ENCODE data around the gene ESRRG.
"Not testable (repeated sequence)": the region's sequence is repeated elsewhere in the genome, so short reads cannot be mapped to it uniquely, and the experiment has no call there.

ESRRG gene

DNA sequence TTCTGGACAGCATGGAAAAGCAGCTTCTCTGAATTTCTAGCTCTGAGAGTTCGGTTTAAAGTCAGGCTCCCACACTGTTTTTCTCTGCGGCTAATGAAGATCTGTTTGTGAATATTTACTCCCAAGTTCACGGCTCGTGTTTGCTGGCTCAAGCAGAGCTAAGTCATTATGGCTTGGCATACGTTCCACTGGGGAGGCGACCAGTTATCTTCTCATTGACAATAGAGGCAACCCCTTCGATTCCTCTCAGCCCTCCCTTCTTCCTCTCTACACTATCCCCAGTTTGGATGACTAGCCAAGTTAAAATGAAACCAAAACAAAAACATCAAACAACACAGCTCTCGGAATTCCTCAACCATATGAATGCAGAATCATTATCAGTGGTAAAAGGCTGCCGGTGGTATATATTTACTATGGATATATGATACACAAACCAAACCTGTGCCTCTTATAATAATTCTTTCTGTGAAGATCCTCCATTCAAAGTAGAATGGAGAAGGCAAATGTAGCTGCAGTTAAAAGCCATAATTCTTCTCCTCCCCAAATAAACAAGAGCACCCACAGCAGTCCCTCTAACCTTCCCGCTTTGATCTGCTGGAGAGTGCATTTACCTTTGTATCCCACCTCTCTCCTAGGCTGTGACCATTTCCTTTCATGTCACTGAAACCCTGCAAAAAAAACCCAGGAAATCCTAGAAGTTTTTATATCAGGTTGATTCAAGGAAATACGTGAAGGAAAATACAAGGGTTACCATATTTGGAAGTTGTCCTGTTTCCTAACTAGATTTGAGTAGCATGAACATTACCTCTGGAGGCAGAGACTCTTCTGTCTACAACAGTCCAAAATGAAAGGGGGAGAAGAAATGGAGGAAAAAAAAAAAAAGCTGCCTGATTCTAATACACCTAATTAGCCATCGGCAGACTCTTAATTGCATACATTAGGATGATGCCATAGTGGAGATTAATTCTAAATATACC, 191.7 kb downstream of the ESRRG start:
- Histone ChIP-seq H2AFZ (ENCODE audit: low read length) (peak overlapping the region; percentile 46), H3K4me3 (ENCODE audit: low read length) (peak overlapping the region; percentile 10), H3K79me2 (ENCODE audit: low read length) (no peaks in the 10 kb centered on the region), H3K4me2 (ENCODE audit: low read depth, low read length) (peak overlapping the region; percentile 37), H3F3A (ENCODE audit: insufficient read depth, low read length) (peaks cover 12% of the 10 kb centered on the region), H3K27me3 (replicated peaks; ENCODE audit: insufficient read depth, low read length) (no peaks in the 10 kb centered on the region), H3K9ac (ENCODE audit: low read length) (no peak overlapping the region), H3K9me2 (replicated peaks; ENCODE audit: insufficient read depth, low read length) (no peaks in the 10 kb centered on the region), H3K36me3 (replicated peaks; ENCODE audit: insufficient read depth, low read length) (no peaks in the 10 kb centered on the region), H4K20me1 (ENCODE audit: insufficient read depth, low read length) (no peaks in the 10 kb centered on the region), H3K9me3 (replicated peaks; ENCODE audit: insufficient read depth, low read length) (no peaks in the 10 kb centered on the region), H3K4me1 (ENCODE audit: low read length) (peaks cover 55% of the 10 kb centered on the region), H3K27ac (ENCODE audit: low read length) (no peak overlapping the region)
- TF ChIP-seq EZH2 (optimal IDR thresholded peaks at IDR 0.05; ENCODE audit: low read depth, low read length) = no peak
- no peak for TF ChIP-seq EZH2phosphoT487 (IDR thresholded peaks at IDR 0.05; ENCODE audit: low read length)
- DNase-seq = peak; percentile 41

DNA sequence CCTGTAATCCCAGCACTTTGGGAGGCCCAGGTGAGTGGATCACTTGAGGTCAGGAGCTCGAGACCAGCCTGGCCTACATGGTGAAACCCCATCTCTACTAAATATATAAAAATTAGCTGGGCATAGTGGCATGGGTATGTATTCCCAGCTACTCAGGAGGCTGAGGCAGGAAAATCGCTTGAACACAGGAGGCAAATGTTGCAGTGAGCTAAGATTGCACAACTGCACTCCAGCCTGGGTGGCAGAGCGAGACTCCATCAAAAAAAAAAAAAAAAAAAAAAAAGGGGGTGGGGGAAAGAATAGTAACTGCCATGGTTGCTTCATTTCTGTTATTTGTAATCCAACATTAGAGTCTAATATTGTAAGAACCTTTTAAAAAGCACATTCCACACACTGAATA, 193.4 kb downstream of the ESRRG start:
- not testable (repeated sequence) for H3K27me3 ChIP-seq (replicated peaks; ENCODE audit: insufficient read depth, low read length); H3K4me3 ChIP-seq (ENCODE audit: low read length); H3K9me2 ChIP-seq (replicated peaks; ENCODE audit: insufficient read depth, low read length); H3K9ac ChIP-seq (ENCODE audit: low read length); H2AFZ ChIP-seq (ENCODE audit: low read length); H3K27ac ChIP-seq (ENCODE audit: low read length); H4K20me1 ChIP-seq (ENCODE audit: insufficient read depth, low read length); H3K9me3 ChIP-seq (replicated peaks; ENCODE audit: insufficient read depth, low read length); H3K79me2 ChIP-seq (ENCODE audit: low read length); H3K36me3 ChIP-seq (replicated peaks; ENCODE audit: insufficient read depth, low read length); DNase-seq; H3K4me2 ChIP-seq (ENCODE audit: low read depth, low read length)
- Histone ChIP-seq H3F3A (ENCODE audit: insufficient read depth, low read length) (peaks cover 12% of the 10 kb centered on the region), H3K4me1 (ENCODE audit: low read length) (peaks cover 60% of the 10 kb centered on the region)

DNA sequence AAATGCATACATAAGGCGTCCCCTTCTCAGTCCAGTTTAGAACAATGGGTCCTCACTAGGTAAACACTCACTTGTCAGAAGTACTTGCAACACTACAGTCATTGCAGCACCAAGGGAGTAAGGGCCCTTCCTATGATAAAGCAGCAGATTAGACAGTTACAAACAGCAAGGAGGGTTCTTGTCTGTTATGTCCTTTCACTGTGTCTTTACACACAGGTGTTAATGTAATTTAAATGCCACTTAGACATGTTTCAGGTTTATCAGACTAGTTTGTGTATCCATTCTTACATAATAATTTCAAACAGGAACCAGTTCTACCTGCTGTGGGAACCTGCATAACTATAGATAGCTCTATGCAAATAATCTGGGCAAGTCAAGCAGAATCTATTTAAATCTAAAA, 194.4 kb downstream of the ESRRG start:
- TF ChIP-seq EZH2 (optimal IDR thresholded peaks at IDR 0.05; ENCODE audit: low read depth, low read length) (no peak), EZH2phosphoT487 (IDR thresholded peaks at IDR 0.05; ENCODE audit: low read length) (no peak)
- TF ChIP-seq, protein P1, sequence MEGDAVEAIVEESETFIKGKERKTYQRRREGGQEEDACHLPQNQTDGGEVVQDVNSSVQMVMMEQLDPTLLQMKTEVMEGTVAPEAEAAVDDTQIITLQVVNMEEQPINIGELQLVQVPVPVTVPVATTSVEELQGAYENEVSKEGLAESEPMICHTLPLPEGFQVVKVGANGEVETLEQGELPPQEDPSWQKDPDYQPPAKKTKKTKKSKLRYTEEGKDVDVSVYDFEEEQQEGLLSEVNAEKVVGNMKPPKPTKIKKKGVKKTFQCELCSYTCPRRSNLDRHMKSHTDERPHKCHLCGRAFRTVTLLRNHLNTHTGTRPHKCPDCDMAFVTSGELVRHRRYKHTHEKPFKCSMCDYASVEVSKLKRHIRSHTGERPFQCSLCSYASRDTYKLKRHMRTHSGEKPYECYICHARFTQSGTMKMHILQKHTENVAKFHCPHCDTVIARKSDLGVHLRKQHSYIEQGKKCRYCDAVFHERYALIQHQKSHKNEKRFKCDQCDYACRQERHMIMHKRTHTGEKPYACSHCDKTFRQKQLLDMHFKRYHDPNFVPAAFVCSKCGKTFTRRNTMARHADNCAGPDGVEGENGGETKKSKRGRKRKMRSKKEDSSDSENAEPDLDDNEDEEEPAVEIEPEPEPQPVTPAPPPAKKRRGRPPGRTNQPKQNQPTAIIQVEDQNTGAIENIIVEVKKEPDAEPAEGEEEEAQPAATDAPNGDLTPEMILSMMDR (IDR thresholded peaks at IDR 0.05; ENCODE audit: low read length) = no peak
- Histone ChIP-seq H3K9ac (ENCODE audit: low read length) (peak overlapping the region; percentile 2; the same call in 1 of the 2 replicates), H3K9me3 (replicated peaks; ENCODE audit: insufficient read depth, low read length) (no peaks in the 10 kb centered on the region), H2AFZ (ENCODE audit: low read length) (no peak overlapping the region), H4K20me1 (ENCODE audit: insufficient read depth, low read length) (no peaks in the 10 kb centered on the region), H3K4me3 (ENCODE audit: low read length) (peak overlapping the region; percentile 14), H3K9me2 (replicated peaks; ENCODE audit: insufficient read depth, low read length) (no peaks in the 10 kb centered on the region), H3K4me2 (ENCODE audit: low read depth, low read length) (peak overlapping the region; percentile 54), H3F3A (ENCODE audit: insufficient read depth, low read length) (peaks cover 13% of the 10 kb centered on the region), H3K36me3 (replicated peaks; ENCODE audit: insufficient read depth, low read length) (no peaks in the 10 kb centered on the region), H3K4me1 (ENCODE audit: low read length) (peaks cover 58% of the 10 kb centered on the region), H3K27me3 (replicated peaks; ENCODE audit: insufficient read depth, low read length) (no peaks in the 10 kb centered on the region), H3K79me2 (ENCODE audit: low read length) (no peaks in the 10 kb centered on the region), H3K27ac (ENCODE audit: low read length) (peak overlapping the region; percentile 23; the same call in 1 of the 2 replicates)
- DNase-seq = peak; percentile 86

DNA sequence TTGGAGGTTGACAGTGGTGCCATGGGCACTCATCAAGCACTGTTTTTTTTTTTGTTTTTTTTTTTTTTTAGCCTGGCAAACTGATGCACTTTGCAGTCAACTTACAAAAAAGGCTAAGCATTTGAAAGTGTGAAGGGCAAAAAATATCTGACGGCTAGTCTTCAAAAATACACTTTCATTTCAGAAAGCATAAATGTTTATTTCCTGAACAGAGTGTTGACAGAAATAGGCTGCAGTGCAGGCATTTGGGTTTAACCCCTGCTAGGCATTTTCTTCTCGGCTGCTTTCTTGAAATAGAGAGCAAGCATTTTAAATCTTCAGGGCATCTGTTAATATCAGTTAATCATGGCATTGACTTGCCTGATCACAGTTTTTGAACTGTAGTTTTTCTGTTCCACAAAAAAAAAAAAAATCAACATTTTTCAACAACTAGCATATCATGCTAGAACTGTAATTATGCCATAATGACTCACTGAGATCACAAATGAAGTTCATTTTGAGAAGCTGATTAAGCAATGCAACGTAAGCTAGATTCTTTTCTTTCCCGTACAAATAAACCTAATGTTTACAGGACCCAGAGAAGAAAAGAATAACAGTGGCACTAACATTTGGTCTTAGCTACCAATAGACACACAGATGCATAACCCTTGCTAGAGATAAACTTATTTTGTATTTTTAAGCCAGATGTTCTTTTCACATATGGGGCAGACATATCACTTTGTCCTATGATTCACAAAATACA, 199.6 kb downstream of the ESRRG start:
- H3K27ac ChIP-seq (ENCODE audit: low read length) = peak overlapping the region; percentile 53; the same call in 1 of the 2 replicates
- peak overlapping the region; percentile 66 for H3K4me2 ChIP-seq (ENCODE audit: low read depth, low read length)
- H3K36me3 ChIP-seq (replicated peaks; ENCODE audit: insufficient read depth, low read length) = no peaks in the 10 kb centered on the region
- H3K9me2 ChIP-seq (replicated peaks; ENCODE audit: insufficient read depth, low read length) = no peaks in the 10 kb centered on the region
- H3K4me3 ChIP-seq (ENCODE audit: low read length) = peak overlapping the region; percentile 33
- H3K9ac ChIP-seq (ENCODE audit: low read length) = no peak overlapping the region; the same call in 1 of the 2 replicates
- no peaks in the 10 kb centered on the region for H3K79me2 ChIP-seq (ENCODE audit: low read length)
- H3K9me3 ChIP-seq (replicated peaks; ENCODE audit: insufficient read depth, low read length) = no peaks in the 10 kb centered on the region
- peak overlapping the region; percentile 68 for H2AFZ ChIP-seq (ENCODE audit: low read length)
- peaks cover 17% of the 10 kb centered on the region for H3F3A ChIP-seq (ENCODE audit: insufficient read depth, low read length)
- H4K20me1 ChIP-seq (ENCODE audit: insufficient read depth, low read length) = no peaks in the 10 kb centered on the region
- no peak for TF ChIP-seq EZH2phosphoT487 (IDR thresholded peaks at IDR 0.05; ENCODE audit: low read length)
- no peak for TF ChIP-seq EZH2 (optimal IDR thresholded peaks at IDR 0.05; ENCODE audit: low read depth, low read length)
- TF ChIP-seq, protein P1 (IDR thresholded peaks at IDR 0.05; ENCODE audit: low read length) = no peak
- H3K4me1 ChIP-seq (ENCODE audit: low read length) = peaks cover 47% of the 10 kb centered on the region
- peak; percentile 72 for DNase-seq
- no peaks in the 10 kb centered on the region for H3K27me3 ChIP-seq (replicated peaks; ENCODE audit: insufficient read depth, low read length)

All from MM.1S (cell line).